Keratinocyte (primary cell): ENCODE results near the gene MGLL.

Source experiments
- CTCF ChIP-seq, 3 experiments: IDR thresholded peaks in 1 of 3; conservative IDR thresholded peaks in 1 of 3; optimal IDR thresholded peaks in 1 of 3; 2 replicates in 2 of 3; 3 replicates in 1 of 3; pipeline versions ENCODE3 to v1.5.1; 2011; ENCODE audit warnings: low read length in 3 of 3, mild to moderate bottlenecking in 3 of 3, moderate library complexity in 2 of 3, control low read depth in 1 of 3, inconsistent platforms in 1 of 3; ENCODE audit not compliant: insufficient read depth in 2 of 3; ENCODE audit errors: extremely low read depth in 1 of 3
- EZH2 ChIP-seq: IDR thresholded peaks from one replicate; pipeline ENCODE4 v1.6.1; 2012; ENCODE audit warnings: inconsistent platforms, mild to moderate bottlenecking, low read length, moderate library complexity

- no peak for TF ChIP-seq CTCF (optimal IDR thresholded peaks at IDR 0.05 in 1 of 3, IDR thresholded peaks at IDR 0.05 in 1 of 3, conservative IDR thresholded peaks at IDR 0.05 in 1 of 3; ENCODE audit: extremely low read depth in 1 of 3, insufficient read depth in 2 of 3, low read length in 3 of 3)
- TF ChIP-seq EZH2 = no peak
Measured at GRCh38 chr3:127711021-127711695, 111.2 kb downstream of the MGLL start.
